Measurements from ENCODE around the gene DNAJB5. TPM values are rescaled to one million over a fixed set of nuclear protein-coding genes. Genes with fewer than 3 reads are reported as not detected.

Gene DNAJB5
- total RNA-seq, 4 donors from 2014 or later, result 46.8 to 125 (median 96.8) TPM

GRCh38 chr9:34976441-34976840 is 13.1 kb upstream of the DNAJB5 start:
- Histone ChIP-seq H3K27me3 (peaks cover 4% of the 10 kb centered on the region), H3K27ac (no peak overlapping the region), H3K9me3 (no peaks in the 10 kb centered on the region), H3K4me3 (no peak overlapping the region), H3K4me1 (no peaks in the 10 kb centered on the region), H3K36me3 (no peaks in the 10 kb centered on the region)
- ATAC-seq, result no peak
- no peak for TF ChIP-seq EP300 (IDR thresholded peaks at IDR 0.05)
- TF ChIP-seq POLR2A (IDR thresholded peaks at IDR 0.05), result no peak
- TF ChIP-seq POLR2AphosphoS5 (IDR thresholded peaks at IDR 0.05), result no peak
- no peak for TF ChIP-seq CTCF (IDR thresholded peaks at IDR 0.05)
- WGBS, 2 donors (ENCODE audit: low coverage in 1 of 2), result no CpG with 5 or more reads among the region's 11 CpGs

GRCh38 chr9:34976992-34977391 is 12.6 kb upstream of the DNAJB5 start:
- TF ChIP-seq POLR2AphosphoS5 (IDR thresholded peaks at IDR 0.05) (no peak), POLR2A (IDR thresholded peaks at IDR 0.05) (no peak), CTCF (IDR thresholded peaks at IDR 0.05) (no peak)
- Histone ChIP-seq H3K4me1 (no peaks in the 10 kb centered on the region), H3K4me3 (no peak overlapping the region), H3K27ac (no peak overlapping the region), H3K27me3 (peaks cover 4% of the 10 kb centered on the region), H3K9me3 (no peaks in the 10 kb centered on the region), H3K36me3 (no peaks in the 10 kb centered on the region)
- no peak for ATAC-seq
- 84% methylated on average over 5 of the region's 11 CpGs; no CpG with 5 or more reads in 1 of the 2 donors for WGBS, 2 donors (ENCODE audit: low coverage in 1 of 2)

GRCh38 chr9:34980181-34980761 is 9.3 kb upstream of the DNAJB5 start:
- no peak for ATAC-seq
- no peaks in the 10 kb centered on the region for H3K9me3 ChIP-seq
- no peaks in the 10 kb centered on the region for H3K36me3 ChIP-seq
- no peak overlapping the region for H3K27ac ChIP-seq
- peaks cover 4% of the 10 kb centered on the region for H3K27me3 ChIP-seq
- TF ChIP-seq POLR2AphosphoS5 (IDR thresholded peaks at IDR 0.05) (no peak), EP300 (IDR thresholded peaks at IDR 0.05) (no peak), CTCF (IDR thresholded peaks at IDR 0.05) (no peak), POLR2A (IDR thresholded peaks at IDR 0.05) (no peak)
- 55 to 60% methylated on average over 5 to 7 of the region's 11 CpGs for WGBS, 2 donors (ENCODE audit: low coverage in 1 of 2)
- no peaks in the 10 kb centered on the region for H3K4me1 ChIP-seq
- no peak overlapping the region for H3K4me3 ChIP-seq

- no peaks in the 10 kb centered on the region for H3K9me3 ChIP-seq
- TF ChIP-seq EP300 (IDR thresholded peaks at IDR 0.05) (no peak), POLR2AphosphoS5 (IDR thresholded peaks at IDR 0.05) (no peak), POLR2A (IDR thresholded peaks at IDR 0.05) (no peak), CTCF (IDR thresholded peaks at IDR 0.05) (no peak)
- no peaks in the 10 kb centered on the region for H3K4me1 ChIP-seq
- no peak overlapping the region for H3K4me3 ChIP-seq
- no peak overlapping the region for H3K27ac ChIP-seq
- no peaks in the 10 kb centered on the region for H3K36me3 ChIP-seq
- H3K27me3 ChIP-seq, result no peaks in the 10 kb centered on the region
- ATAC-seq, result no peak
- WGBS, 2 donors (ENCODE audit: low coverage in 1 of 2), result no CpG with 5 or more reads among the region's 7 CpGs
Measured at GRCh38 chr9:34982361-34982760, 7.2 kb upstream of the DNAJB5 start.

- Histone ChIP-seq H3K4me3 (no peak overlapping the region), H3K27me3 (no peaks in the 10 kb centered on the region), H3K9me3 (no peaks in the 10 kb centered on the region), H3K27ac (no peak overlapping the region), H3K36me3 (no peaks in the 10 kb centered on the region), H3K4me1 (peaks cover 0 to 2% (median 0%) of the 10 kb centered on the region in 3 donors)
- ATAC-seq, result no peak
- TF ChIP-seq CTCF (IDR thresholded peaks at IDR 0.05) (no peak), POLR2A (IDR thresholded peaks at IDR 0.05) (no peak), EP300 (IDR thresholded peaks at IDR 0.05) (no peak), POLR2AphosphoS5 (IDR thresholded peaks at IDR 0.05) (no peak)
- no CpG with 5 or more reads among the region's 2 CpGs for WGBS, 2 donors (ENCODE audit: low coverage in 1 of 2)
Measured at GRCh38 chr9:34983209-34983608, 6.3 kb upstream of the DNAJB5 start.
